Measurements from ENCODE around the gene NDUFAF7.
A peak's percentile ranks its signal among the peaks of the same experiment; 100 is the strongest.
"Not testable (repeated sequence)": the region's sequence is repeated elsewhere in the genome, so short reads cannot be mapped to it uniquely, and the experiment has no call there.

Gene NDUFAF7

DNA sequence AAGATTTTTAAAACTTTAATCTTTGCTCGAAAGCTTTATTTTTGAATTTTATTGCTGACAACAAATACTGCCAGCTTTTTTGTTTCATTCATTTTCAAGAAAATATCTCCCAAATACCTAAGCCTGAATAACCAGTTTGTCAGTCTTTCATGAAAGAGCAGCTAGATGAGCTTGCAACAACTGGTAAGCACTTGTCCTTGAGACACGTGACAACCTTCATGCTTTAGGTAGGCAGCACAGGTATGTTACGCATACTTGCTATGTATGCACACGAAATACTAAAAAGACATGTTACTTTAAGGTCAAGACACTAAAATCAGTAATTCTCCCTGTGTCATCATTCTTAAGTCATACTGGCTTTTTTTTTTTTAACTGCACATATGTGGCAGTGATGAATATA is 12.4 kb upstream of the NDUFAF7 start:
- no peak for DNase-seq (ENCODE audit: low read depth)

DNA sequence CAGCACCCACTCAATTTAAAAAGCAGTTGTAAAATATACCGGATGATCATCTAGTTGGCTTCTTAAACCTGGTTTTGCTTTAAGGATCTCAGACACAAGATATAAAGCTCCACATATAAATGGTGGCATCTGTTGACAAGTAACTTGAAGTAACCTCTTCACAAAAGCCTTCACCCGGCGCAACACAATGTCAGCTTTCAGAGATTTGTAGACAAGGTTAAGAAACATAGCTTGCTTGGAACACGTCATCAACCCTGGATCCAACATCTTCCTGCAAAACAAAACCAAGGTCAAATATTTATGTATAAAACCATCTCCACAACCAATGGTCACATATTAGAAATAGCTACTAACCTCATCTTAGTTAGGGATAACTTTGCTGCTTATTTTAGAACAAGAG is 8.3 kb upstream of the NDUFAF7 start:
- no peak for DNase-seq (ENCODE audit: low read depth)

DNA sequence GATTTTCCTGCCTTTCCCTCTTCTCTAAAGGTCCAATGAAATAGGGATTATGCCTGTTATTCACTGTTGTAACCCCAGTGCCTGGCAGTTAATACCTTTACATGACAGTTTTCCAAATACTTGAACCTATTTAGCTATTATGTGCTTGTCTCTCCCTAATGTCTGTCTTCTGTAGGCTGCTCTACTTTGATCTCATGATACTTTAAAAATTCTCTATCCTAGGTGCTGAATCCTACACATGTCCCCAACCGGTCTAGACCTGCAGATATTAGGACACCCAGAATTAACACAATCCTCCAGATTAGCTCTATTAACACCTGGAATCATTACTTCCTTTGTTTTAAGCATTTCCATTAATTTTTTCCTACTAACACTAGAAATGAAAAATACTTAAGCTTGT is 7.4 kb upstream of the NDUFAF7 start:
- no peak for DNase-seq (ENCODE audit: low read depth)

DNA sequence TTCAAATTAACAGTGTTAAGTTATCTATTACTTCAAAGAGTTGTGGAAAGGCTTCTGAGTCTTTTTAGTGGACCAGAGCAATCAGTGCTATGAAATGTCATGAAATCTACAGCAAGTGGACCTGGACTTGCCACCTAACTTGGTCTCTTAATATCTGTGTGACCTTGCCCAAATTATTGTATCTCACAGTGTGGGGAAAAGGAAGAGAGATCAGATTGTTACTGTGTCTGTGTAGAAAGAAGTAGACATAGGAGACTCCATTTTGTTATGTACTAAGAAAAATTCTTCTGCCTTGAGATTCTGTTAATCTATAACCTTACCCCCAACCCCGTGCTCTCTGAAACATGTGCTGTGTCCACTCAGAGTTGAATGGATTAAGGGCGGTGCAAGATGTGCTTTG is 6.3 kb upstream of the NDUFAF7 start:
- DNase-seq (ENCODE audit: low read depth), result not testable (repeated sequence)

DNA sequence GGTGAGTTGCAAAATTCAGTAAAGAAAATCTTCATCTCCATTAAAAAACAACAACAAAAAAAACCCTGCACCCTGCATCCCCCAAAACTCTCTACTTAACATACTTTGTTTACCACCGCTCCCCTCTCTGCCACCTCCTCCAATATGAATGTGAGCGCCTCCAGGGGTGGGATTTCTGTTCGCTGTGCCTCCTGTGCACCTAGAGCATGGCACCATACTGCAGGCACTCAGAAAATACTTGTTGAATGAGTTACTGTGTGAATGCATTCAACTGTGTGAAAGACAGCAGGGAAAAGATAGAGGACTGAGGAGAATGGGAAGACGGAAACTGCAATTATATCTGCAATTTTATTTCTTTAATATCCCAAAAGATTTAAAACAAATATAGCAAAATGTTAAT is 4.6 kb upstream of the NDUFAF7 start:
- DNase-seq (ENCODE audit: low read depth), result no peak

DNA sequence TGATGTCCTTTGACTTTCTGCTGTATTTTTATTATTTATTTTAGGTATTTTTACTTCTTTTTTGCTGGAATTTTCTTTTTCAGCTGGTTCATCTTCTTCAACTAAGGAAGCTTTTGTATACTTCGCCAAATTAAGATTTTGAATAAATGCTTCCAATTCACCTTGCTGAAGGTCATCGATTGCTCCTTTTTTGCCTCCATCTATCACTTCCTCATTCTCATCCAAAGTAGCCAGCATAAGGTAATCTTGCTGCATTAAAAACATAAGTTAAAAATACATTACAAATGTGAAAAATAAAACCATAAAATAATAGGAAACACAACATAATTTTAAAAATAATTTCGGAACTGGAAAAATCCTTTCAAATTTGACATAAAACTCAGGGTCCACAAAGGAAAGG is 2.7 kb upstream of the NDUFAF7 start:
- DNase-seq (ENCODE audit: low read depth), result no peak

DNA sequence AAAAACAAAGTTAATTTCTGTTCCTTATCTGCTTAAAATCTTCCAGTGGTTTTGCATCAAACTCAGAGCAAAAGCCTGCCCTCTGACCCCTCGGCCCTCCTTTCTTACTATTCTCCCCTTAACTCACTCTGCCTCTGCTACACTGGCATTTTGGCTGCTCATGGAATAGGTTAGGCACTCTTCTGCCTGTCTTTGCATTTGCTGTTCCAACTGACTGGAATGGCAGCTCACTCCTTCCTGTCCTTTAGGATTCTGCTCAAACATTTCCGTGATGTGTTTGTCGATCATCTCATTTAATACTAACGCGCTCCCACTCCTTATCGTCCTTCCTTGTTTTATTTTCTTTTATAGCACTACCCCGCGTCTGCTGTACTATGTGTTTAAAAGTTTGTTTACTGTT is 877 bp upstream of the NDUFAF7 start:
- DNase-seq (ENCODE audit: low read depth), result peak; percentile 2

DNA sequence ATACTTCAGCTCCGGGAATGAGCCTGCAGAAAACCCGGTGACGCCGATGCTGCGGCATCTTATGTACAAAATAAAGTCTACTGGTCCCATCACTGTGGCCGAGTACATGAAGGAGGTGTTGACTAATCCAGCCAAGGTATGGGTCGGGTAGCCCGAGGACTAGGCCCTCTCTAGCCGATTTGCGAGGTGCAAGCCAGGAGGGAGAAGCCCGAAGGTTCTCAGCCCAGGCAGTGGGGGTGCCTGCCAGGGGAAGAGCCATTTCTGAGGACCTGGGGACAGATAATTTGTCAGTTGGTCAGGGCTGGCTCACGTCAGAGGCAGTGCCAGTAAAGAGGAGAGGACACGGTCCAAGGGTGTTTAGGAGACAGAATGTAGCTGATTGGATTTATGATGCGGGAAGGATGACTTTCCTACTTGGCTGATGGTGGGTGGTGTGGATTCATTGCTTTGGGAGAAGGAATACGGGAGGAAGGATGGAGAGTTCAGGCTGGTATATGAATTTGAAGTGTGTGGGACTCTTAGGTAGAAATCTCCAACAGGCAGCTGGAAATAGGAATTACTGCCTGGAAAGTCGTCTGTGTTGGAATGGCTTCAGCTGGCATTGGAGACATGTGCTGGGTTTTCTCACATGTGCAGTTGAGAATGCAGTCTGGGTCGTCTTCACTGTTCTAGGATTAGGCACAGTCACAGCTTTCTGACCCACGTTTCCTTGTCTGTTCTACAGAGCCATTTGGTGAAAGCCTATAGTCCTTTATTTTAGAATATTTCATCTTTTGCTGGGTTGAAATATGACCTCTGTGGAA is 874 bp downstream of the NDUFAF7 start:
- DNase-seq (ENCODE audit: low read depth), result peak; percentile 3

DNA sequence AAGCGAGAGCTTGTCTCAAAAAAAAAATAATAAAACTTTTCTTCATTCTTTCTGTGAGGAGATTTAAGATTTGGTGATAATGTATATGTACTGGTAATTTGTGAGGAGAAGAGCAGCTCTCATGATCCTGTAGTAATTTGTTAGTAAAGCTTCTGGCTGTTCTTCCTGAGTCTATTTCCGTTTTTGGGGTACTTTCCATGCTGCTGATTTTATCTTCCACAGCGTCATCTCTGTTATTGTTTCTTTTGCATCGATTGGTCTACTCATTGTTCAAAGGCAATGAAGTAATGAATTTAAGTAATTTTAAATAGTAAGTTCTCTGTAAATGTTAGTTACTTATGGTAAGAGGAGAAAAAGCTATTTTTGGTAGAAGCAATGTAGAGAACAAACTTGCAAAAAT is 12.0 kb downstream of the NDUFAF7 start:
- no peak for DNase-seq (ENCODE audit: low read depth)

DNA sequence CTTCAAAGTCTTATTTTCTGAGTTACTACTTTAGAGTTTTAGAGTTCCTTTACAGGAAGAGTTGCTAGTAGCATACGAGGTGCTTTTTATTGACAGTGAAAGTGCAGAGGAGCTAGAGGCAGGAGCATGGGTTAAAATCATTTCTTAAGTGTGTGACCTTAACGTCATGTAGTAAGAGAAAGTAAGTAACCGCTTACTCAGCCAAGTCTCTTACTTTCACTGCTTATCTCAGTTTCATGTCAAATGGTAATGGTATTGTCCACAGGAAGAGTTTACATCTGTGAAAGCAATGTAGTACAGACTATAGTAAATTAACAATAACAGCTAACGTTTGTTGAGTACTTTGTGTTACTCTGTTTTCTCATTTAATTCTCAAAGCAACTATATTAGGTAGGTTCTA is 12.6 kb downstream of the NDUFAF7 start:
- no peak for DNase-seq (ENCODE audit: low read depth)

DNA sequence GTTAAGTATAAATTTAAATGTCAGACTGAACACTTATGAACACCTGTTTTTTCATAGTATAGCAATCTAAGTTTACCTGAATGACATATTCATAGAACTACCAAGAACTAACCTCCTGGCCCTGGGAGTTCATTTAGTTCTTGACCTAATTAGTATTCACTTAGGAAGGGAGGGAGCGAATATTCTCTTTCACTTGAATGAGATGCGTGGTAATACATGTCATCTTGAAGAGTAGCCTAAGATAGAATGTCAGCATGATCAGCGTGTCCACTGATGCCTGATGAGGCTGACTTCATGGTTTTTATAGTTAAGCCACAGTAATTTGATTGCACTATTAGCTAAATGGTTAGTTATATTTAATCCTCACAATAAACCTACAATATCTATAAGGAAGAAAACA is 13.3 kb downstream of the NDUFAF7 start:
- no peak for DNase-seq (ENCODE audit: low read depth)

DNA sequence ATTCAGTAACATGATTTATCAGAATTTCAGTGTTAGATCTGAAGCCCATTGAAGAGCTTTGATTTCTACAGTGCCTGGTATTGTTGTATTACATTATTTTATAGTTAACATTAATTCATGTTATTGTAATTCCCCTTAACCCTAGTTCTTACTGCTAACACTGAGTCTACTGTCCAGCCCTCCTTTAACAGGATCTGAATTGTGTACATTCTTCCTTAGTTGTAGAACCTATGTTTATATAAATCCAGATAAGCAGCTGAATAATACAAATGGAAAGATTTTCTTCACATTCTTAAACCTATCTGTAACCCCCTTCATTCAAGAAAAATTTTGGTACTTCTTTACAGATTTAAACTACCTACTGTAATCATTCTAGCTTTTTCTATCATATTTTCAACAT is 14.7 kb downstream of the NDUFAF7 start:
- no peak for DNase-seq (ENCODE audit: low read depth)

DNA sequence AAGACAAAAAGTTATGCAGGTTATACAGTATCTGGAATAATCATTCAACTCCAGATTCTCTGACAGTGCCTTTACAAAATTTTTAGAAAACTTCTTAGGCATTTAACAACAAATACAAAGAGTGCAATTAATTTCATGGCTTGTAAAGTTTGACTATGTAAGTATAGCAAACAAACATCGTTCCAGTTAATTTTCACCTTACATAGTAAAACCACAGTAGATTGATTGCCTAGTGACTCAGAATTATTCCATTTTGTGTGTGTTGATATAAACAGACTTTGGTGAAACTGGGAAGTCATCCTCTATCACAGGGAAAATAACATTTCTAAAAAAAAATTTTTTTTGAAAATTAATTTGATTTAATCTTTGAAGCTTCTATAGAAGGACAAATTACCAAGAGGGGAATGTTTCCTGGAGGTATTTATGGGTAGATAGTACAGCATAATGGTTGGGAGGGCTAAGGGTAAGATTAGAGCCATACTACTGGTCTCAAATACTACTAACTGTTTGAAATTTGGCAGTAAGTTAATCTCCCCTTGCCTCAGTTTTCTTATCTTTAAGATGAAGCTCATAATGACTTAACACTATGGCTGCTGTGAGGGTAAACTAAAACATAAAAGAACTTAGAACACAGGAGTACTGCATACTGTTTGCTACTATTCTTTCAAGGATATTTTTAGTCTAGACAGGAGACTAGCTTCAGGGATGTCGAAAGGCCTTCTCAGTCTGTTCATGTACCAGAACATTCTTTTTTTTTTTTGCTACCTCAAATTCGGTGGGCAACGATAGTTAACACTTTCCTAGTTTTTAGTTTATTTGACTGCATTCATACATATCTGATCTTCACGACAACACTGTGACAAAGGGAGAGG is 19.6 kb downstream of the NDUFAF7 start:
- no peak for DNase-seq (ENCODE audit: low read depth)

DNA sequence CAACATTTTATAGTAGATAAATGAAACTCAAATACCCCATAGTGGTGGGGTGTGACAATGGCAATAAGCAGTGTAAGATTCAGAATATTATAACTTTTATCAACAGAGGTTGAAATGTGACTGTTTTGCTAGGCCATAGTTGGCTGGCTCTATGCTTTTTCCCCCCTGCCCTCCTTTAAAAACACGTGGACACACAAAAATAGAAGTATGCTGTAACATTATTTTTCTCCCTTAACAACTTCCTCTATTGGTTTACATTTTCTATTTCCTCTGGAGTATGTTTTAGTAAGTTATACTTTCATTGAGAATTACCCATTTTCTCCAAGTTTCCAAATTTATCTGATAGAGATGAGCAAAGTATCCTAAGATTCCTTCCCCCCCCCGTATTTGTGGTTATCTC is 31.1 kb downstream of the NDUFAF7 start:
- DNase-seq (ENCODE audit: low read depth), result no peak

DNA sequence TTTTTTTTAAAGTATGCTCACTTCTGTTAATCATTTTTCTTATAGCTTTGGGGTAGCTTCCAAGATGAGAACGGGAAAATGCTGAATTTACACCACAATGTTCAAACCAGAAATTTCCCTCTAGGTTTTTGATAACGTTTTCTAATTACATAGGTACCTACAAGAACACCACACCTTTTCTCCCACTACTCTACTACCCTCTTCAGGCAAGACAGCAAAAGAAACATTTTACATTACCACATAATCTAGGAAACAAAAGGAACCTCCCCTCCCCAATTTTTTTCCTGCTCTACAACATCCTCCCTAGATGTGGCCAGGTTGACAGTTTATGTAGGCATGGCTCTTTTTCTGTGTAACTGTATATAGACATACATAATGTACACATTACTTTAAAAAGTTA is 32.4 kb downstream of the NDUFAF7 start:
- no peak for DNase-seq (ENCODE audit: low read depth)

DNA sequence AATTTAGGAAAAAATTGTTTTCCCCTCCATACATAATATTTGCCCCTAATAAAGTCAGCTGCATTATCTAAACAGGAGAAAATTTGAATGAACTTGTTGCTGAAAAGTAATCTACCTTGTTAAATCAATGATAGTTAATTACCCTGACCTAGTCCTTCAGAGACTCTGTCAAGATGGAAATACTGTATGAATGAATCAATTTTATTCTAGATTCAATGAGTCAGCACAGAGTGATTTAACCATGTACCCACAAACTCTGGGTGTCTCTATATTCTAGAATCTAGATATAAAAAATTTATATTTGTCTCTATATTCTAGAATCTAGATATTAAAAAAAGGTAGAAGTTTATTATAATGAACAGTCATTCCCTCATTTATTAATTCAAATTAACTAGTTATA is 36.2 kb downstream of the NDUFAF7 start:
- DNase-seq (ENCODE audit: low read depth), result no peak

DNA sequence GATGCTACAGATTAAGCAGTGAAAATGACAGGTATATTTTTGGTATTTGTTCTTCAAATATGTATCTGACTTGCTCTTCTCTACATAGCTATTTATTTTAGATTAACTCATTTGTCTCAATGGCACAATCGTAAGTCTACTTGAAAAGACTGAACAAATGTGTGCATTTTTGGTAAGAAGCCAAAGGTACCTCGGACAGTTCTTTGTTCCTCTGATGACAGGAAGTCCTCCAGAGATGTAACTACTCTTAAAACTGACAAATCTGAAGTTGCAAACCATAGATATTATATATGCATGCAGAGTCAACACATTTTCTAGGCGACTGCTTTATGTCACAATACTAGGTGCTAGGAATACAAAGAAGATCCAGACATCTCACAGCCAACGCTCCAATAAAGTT is 36.7 kb downstream of the NDUFAF7 start:
- no peak for DNase-seq (ENCODE audit: low read depth)

DNA sequence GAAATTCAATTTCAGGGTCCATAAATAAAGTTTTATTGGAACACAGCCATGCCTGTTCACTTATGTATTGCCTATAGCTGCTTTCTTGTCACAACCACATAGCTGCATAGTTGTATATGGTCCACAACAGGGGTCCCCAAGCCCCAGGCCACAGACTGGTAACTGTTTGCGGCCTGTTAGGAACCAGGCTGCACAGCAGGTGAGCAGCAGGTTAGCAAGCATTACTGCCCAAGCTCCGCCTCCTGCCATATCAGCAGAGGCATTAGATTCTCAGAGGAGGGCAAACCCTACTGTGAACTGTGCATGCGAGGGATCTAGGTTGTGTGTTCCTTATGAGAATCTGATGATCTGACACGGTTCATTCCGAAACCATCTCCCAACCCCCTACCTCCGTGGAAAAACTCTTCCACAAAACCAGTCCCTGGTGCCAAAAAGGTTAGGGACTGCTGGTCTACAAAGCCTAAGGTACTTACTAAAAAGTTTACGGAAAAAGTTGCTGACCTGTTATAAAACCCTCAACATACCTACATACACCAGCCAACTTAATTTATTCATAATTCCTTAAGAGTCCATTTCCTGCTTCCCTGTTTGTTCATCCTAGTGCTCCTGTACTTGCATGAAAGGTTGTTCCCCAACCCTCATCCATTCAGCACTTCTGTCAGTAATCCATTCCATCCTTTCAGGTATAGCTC is 40.1 kb downstream of the NDUFAF7 start:
- no peak for DNase-seq (ENCODE audit: low read depth)

DNA sequence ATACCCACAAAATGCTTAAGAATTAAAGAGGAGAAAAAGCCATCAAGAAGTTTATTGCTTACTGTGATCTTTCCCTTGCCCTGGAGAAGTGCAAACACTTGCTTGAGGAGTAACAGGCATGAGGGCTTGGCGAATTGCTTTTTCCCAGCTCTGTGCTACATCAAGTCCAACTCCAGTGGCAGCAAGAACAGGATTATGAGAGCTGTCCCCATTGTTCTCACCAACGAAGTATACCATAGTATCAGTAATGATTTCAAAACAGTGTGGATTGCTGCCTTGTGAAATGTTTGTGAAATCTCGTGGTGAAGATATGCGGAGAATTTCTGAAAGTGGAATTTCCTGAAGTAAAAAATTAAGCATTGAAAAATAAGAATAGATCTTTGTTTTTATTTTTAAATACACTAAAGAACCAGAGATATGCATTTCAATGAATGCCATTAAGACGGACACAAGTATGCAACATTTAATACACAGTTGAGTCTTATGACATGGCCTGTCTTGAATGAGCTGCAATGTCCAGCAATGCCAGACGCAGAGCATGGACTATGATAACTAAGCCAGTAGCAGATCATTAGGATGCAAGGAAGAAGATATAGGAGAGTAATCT is 43.0 kb downstream of the NDUFAF7 start:
- DNase-seq (ENCODE audit: low read depth), result no peak

DNA sequence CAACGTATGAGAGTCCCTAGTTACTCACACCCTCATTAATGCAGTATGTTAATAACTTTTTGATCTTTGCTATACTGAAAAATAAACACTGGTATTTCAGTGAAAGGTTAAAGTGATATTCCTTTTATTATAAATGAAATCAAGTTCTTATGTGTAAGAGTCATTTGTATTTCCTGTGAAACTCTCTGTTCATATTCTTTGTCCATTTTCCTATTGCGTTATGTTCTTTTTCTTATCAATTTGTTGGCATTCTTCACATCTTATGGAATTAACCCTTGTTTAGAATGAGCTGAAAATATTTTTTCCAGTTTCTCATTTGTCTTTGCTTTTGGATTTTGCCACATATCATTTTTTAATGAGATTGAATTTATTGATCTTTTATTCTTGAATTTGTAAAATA is 44.8 kb downstream of the NDUFAF7 start:
- DNase-seq (ENCODE audit: low read depth), result no peak

DNA sequence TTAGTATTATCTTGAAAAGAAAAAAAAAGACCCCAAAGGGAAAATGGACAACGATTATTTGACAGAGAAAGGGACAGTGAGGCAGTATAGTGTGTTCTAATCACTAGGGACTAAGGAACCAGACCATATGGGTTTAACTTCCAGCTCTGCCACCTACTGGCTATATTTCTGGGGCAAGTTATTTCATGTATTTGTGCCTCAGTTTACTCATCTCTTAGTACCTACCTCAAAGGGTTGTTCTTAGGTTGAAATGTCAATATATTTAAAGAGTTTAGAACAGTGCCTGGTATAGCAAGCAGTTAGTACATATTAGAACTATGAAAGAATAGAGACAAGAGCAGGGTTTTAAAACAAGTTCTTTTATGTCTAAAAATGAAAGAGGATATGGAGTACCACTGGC is 50.5 kb downstream of the NDUFAF7 start:
- DNase-seq (ENCODE audit: low read depth), result no peak

DNA sequence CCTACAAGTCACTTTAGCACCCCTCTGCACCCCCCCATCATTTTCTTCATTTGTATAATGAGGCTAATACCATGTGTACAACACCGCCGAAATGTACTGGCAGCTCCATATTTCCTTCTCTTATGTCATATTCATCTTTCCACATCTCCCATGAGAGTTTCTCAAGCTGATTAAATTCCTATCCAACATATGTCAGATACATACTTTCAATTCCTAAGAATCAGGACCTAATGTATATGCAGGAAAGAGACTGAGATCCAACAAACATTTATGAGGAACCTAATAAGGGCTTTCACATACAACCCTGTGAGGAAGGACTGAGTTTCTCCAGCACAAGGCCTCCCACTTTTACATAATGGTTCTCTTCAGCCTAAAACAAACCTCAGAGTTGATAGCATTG is 51.3 kb downstream of the NDUFAF7 start:
- peak; percentile 56 for DNase-seq (ENCODE audit: low read depth)
